ENCODE measurements around the gene MCAT.
A peak's percentile ranks its signal among the peaks of the same experiment; 100 is the strongest.
"Not testable (repeated sequence)": the region's sequence is repeated elsewhere in the genome, so short reads cannot be mapped to it uniquely, and the experiment has no call there.

MCAT gene

GRCh38 chr22:43152357-43153071 lies 9.3 kb upstream of the MCAT start:
- DNase-seq: peak; percentile 60

- no peak for DNase-seq
Observed at GRCh38 chr22:43152003-43152356, 8.8 kb upstream of the MCAT start.

GRCh38 chr22:43151251-43152002 lies 8.2 kb upstream of the MCAT start, which contains the start of gene TSPO:
TSPO (plus strand) TSS chr22:43151559; CDS start chr22:43159239, 7,680 bp downstream.
- DNase-seq: peak; percentile 70

GRCh38 chr22:43150731-43151206 lies 7.6 kb upstream of the MCAT start:
- DNase-seq: no peak

GRCh38 chr22:43148581-43148980 lies 5.4 kb upstream of the MCAT start:
- no peak for DNase-seq

- no peak for DNase-seq
Observed at GRCh38 chr22:43147821-43148220, 4.6 kb upstream of the MCAT start.

- DNase-seq: not testable (repeated sequence)
Observed at GRCh38 chr22:43146332-43146731, 3.1 kb upstream of the MCAT start.

- not testable (repeated sequence) for DNase-seq
Observed at GRCh38 chr22:43145371-43145770, 2.2 kb upstream of the MCAT start.

- DNase-seq: no peak
Observed at GRCh38 chr22:43144949-43145348, 1.8 kb upstream of the MCAT start.

GRCh38 chr22:43136801-43137200 lies 6.4 kb downstream of the MCAT start:
- no peak for DNase-seq

GRCh38 chr22:43136255-43136654 lies 6.9 kb downstream of the MCAT start:
- peak; percentile 41 for DNase-seq

GRCh38 chr22:43135565-43135964 lies 7.6 kb downstream of the MCAT start:
- no peak for DNase-seq

GRCh38 chr22:43134553-43134952 lies 8.6 kb downstream of the MCAT start:
- no peak for DNase-seq

- DNase-seq: no peak
Observed at GRCh38 chr22:43133401-43133800, 9.8 kb downstream of the MCAT start.

GRCh38 chr22:43131773-43132501 lies 11.3 kb downstream of the MCAT start:
- DNase-seq: no peak

- peak; percentile 59 for DNase-seq
Observed at GRCh38 chr22:43129426-43130425, 13.5 kb downstream of the MCAT start.

- DNase-seq: peak; percentile 90
Observed at GRCh38 chr22:43128928-43129424, 14.2 kb downstream of the MCAT start.

- no peak for DNase-seq
Observed at GRCh38 chr22:43128116-43128515, 15.1 kb downstream of the MCAT start.

- no peak for DNase-seq
Observed at GRCh38 chr22:43127166-43127908, 15.9 kb downstream of the MCAT start.

GRCh38 chr22:43126501-43127165 lies 16.6 kb downstream of the MCAT start:
- no peak for DNase-seq

All from NCI-H69 (cell line).